HepG2 (cell line): ENCODE measurements around the gene GLOD5. TPM values are rescaled to one million over a fixed set of nuclear protein-coding genes. Genes with fewer than 3 reads are reported as not detected.

Experiments used
- ATAC-seq: fragments of 200-7000 bp; cut with Tn5 transposase; 3 replicates; pipeline ENCODE4 v1.9.1; 2020; ENCODE audit warnings: mild to moderate bottlenecking, moderate library complexity
- BruUV-seq: library from RNA; stranded (reverse); fragments of 400-500 nt; replicated peaks from 2 replicates; lab custom pipeline; 2021; lab: Mats Ljungman, UMichigan
- CTCF ChIA-PET: fragments of 300-600 bp; formaldehyde crosslinking; extraction: SDS; loops from one replicate; lab custom pipeline; 2021; ENCODE audit warnings: low total read pairs, inconsistent platforms, low intra/inter-chr PET ratio; lab: Yijun Ruan, JAX
- POLR2A ChIA-PET: fragments of 350-600 bp; sonication (Branson Sonifier 250); formaldehyde crosslinking; loops from one replicate; lab custom pipeline; 2020; ENCODE audit warnings: antibody characterized with exemption, inconsistent platforms; lab: Yijun Ruan, JAX
- DNase-seq: peaks from one replicate; pipeline ENCODE4 v3.0.0-alpha.2; 2015; ENCODE audit warnings: low spot score
- FAIRE-seq: peaks from 3 replicates; lab custom pipeline; 2011; peaks lifted over from hg19 to GRCh38; lab: Jason Lieb, UNC
- H2AFZ ChIP-seq: one replicate; pipeline ENCODE4 v1.6.1; 2011; ENCODE audit warnings: low read length, inconsistent platforms
- H3K27ac ChIP-seq: fragments of 300-600 bp; 3 replicates; pipeline ENCODE4 v1.8.0; 2011; ENCODE audit warnings: mixed run types, mild to moderate bottlenecking, mixed read lengths, low read length, inconsistent platforms; ENCODE audit not compliant: insufficient read depth; ENCODE audit errors: extremely low read length
- H3K27me3 ChIP-seq, 2 experiments: fragments of 200-600 bp in 1 of 2; 2 replicates in 1 of 2; 3 replicates in 1 of 2; pipeline versions ENCODE4 v1.6.0 to v1.8.0; 2011; ENCODE audit warnings: low read length in 2 of 2, mild to moderate bottlenecking in 2 of 2, moderate library complexity in 2 of 2, inconsistent platforms in 1 of 2; ENCODE audit not compliant: insufficient read depth in 2 of 2, control insufficient read depth in 1 of 2
- H3K36me3 ChIP-seq, 2 experiments: fragments of 200-600 bp in 1 of 2; replicated peaks in 1 of 2; 2 replicates in 1 of 2; 3 replicates in 1 of 2; pipeline versions ENCODE4 v1.5.1 to v1.8.0; 2011; ENCODE audit warnings: low read length in 2 of 2, inconsistent platforms in 1 of 2; ENCODE audit not compliant: insufficient read depth in 2 of 2, control insufficient read depth in 1 of 2
- H3K4me1 ChIP-seq: 2 replicates; pipeline ENCODE4 v1.5.1; 2012; ENCODE audit warnings: low read length, inconsistent platforms; ENCODE audit not compliant: insufficient read depth
- H3K4me2 ChIP-seq: 2 replicates; pipeline ENCODE4 v1.6.0; 2011; ENCODE audit warnings: low read depth, low read length, inconsistent platforms
- H3K4me3 ChIP-seq, 3 experiments: fragments of 200-600 bp in 1 of 3; sonication (generic), shearing (Covaris generic) in 1 of 3; replicated peaks in 1 of 3; 2 replicates each; pipeline ENCODE4 v1.5.1; 2011 to 2016; ENCODE audit warnings: low read length in 3 of 3, inconsistent platforms in 2 of 3, low read depth in 2 of 3, mild to moderate bottlenecking in 2 of 3, control low read depth in 1 of 3, mixed read lengths in 1 of 3; ENCODE audit not compliant: insufficient read depth in 1 of 3
- H3K79me2 ChIP-seq: one replicate; pipeline ENCODE4 v1.6.1; 2011; ENCODE audit warnings: low read length, inconsistent platforms; ENCODE audit not compliant: insufficient read depth
- H3K9ac ChIP-seq: 2 replicates; pipeline ENCODE4 v1.6.0; 2011; ENCODE audit warnings: mild to moderate bottlenecking, low read depth, low read length, inconsistent platforms; ENCODE audit not compliant: insufficient read depth
- H3K9me3 ChIP-seq: 2 replicates; pipeline ENCODE4 v1.5.1; 2012; ENCODE audit warnings: mild to moderate bottlenecking, low read length
- H4K20me1 ChIP-seq: 2 replicates; pipeline ENCODE4 v1.6.0; 2011; ENCODE audit warnings: inconsistent platforms, mild to moderate bottlenecking, low read length, moderate library complexity; ENCODE audit not compliant: insufficient read depth
- ATAD3A ChIP-seq: sonication (generic); formaldehyde crosslinking; IDR thresholded peaks from 2 replicates; pipeline ENCODE4 v1.4.0; 2020; ENCODE audit warnings: missing genetic modification reagents
- ATF1 ChIP-seq: IDR thresholded peaks from 2 replicates; pipeline ENCODE4 v1.6.1; 2016; ENCODE audit warnings: mild to moderate bottlenecking, control low read depth
- BHLHE40 ChIP-seq: IDR thresholded peaks from 2 replicates; pipeline ENCODE4 v1.6.1; 2011; ENCODE audit warnings: low read length, improper control_type of control experiment
- DR1 ChIP-seq: sonication (generic); formaldehyde crosslinking; IDR thresholded peaks from 2 replicates; pipeline ENCODE4 v1.8.0; 2021; ENCODE audit warnings: mild to moderate bottlenecking, missing genetic modification reagents, inconsistent platforms
- EP300 ChIP-seq, 3 experiments: sonication (generic) in 1 of 3; formaldehyde crosslinking in 1 of 3; IDR thresholded peaks; 2 replicates each; pipeline versions ENCODE4 v1.5.1 to v1.6.1; 2011 to 2020; ENCODE audit warnings: low read depth in 2 of 3, low read length in 2 of 3, borderline replicate concordance in 1 of 3, improper control_type of control experiment in 1 of 3, mild to moderate bottlenecking in 1 of 3, missing genetic modification reagents in 1 of 3, moderate library complexity in 1 of 3
- GZF1 ChIP-seq: sonication (generic); formaldehyde crosslinking; IDR thresholded peaks from 2 replicates; pipeline ENCODE4 v1.5.1; 2020; ENCODE audit warnings: mild to moderate bottlenecking, missing genetic modification reagents
- IRF2 ChIP-seq: IDR thresholded peaks from 2 replicates; pipeline ENCODE4 v1.6.1; 2018; ENCODE audit warnings: missing genetic modification reagents, missing compliant biosample characterization
- MAFK ChIP-seq, 2 experiments: IDR thresholded peaks in 1 of 2; conservative IDR thresholded peaks in 1 of 2; 2 replicates each; pipeline ENCODE4 v1.6.1; 2011; ENCODE audit warnings: improper control_type of control experiment in 2 of 2, low read length in 2 of 2
- NFE2L1 ChIP-seq: sonication (generic); formaldehyde crosslinking; IDR thresholded peaks from 2 replicates; pipeline ENCODE4 v1.4.0; 2020; ENCODE audit warnings: missing genetic modification reagents, mild to moderate bottlenecking, borderline replicate concordance
- NFKB2 ChIP-seq: sonication (generic); formaldehyde crosslinking; IDR thresholded peaks from 2 replicates; pipeline ENCODE4 v1.4.0; 2020; ENCODE audit warnings: missing genetic modification reagents, borderline replicate concordance
- TOPORS ChIP-seq: sonication (generic); formaldehyde crosslinking; IDR thresholded peaks from 2 replicates; pipeline ENCODE4 v1.8.0; 2023; ENCODE audit warnings: mild to moderate bottlenecking, missing genetic modification reagents
- ZBTB42 ChIP-seq: sonication (generic); formaldehyde crosslinking; IDR thresholded peaks from 2 replicates; pipeline ENCODE4 v1.5.0; 2020; ENCODE audit warnings: mild to moderate bottlenecking, missing genetic modification reagents
- ZNF263 ChIP-seq: sonication (generic); formaldehyde crosslinking; IDR thresholded peaks from 2 replicates; pipeline ENCODE4 v1.4.0; 2020; ENCODE audit warnings: missing genetic modification reagents
- ZNF350 ChIP-seq: sonication (generic); formaldehyde crosslinking; IDR thresholded peaks from 2 replicates; pipeline ENCODE4 v1.4.0; 2020; ENCODE audit warnings: mild to moderate bottlenecking, low read depth, missing genetic modification reagents, borderline replicate concordance
- ZNF549 ChIP-seq: sonication (generic); formaldehyde crosslinking; IDR thresholded peaks from 2 replicates; pipeline ENCODE4 v1.5.0; 2020; ENCODE audit warnings: missing genetic modification reagents
- ZNF614 ChIP-seq: IDR thresholded peaks from 2 replicates; pipeline ENCODE4 v1.6.1; 2018; ENCODE audit warnings: missing biosample characterization, missing genetic modification reagents, inconsistent platforms, borderline replicate concordance
- WGBS: methylation state at CpG from one replicate; pipeline ENCODE4 v1.1.6; 2017; ENCODE audit warnings: low lambda C conversion rate; 5-methylcytosine and 5-hydroxymethylcytosine counted together
- in situ Hi-C: cut with HindIII; loops from 2 replicates; pipeline ENCODE4 v1.10.0; 2017; ENCODE audit warnings: low pct_unique_long_range_greater_than_20kb; ENCODE audit not compliant: extremely low pct_ligation_motif_present
- intact Hi-C: fragments of 100-400 bp; cut with micrococcal nuclease; formaldehyde crosslinking; loops from one replicate; pipeline ENCODE4 v1.10.0; 2022; ENCODE audit not compliant: unreplicated experiment
- polyA plus RNA-seq, 8 experiments: library from polyadenylated mRNA; depleted of rRNA in 3 of 8; stranded (reverse) in 7 of 8; unstranded in 1 of 8; fragments of >200 nt; fragmentation: Illumina TruSeq in 4 of 8; extraction: Trizol in 4 of 8; gene quantifications; 2 replicates each; pipeline versions ENCODE4 v1.2.1 to v1.2.3, GENCODE V29; 2011 to 2016; ENCODE audit warnings: low read depth in 4 of 8, missing spikeins in 1 of 8, mixed read lengths in 1 of 8; ENCODE audit not compliant: insufficient read depth in 1 of 8
- total RNA-seq, 5 experiments: library from RNA; depleted of rRNA; stranded (reverse); fragments of >200 nt; fragmentation: Illumina TruSeq; extraction: Trizol; gene quantifications; 2 replicates each; pipeline ENCODE4 v1.2.3, GENCODE V29; 2016; ENCODE audit warnings: low read depth in 1 of 5
- TF ChIP-seq, protein P1 (sequence below): sonication (generic); formaldehyde crosslinking; conservative IDR thresholded peaks from 2 replicates; pipeline ENCODE4 v1.4.0; 2020; ENCODE audit warnings: missing genetic modification reagents

GLOD5 gene
- total and polyA plus RNA-seq, 2 of the 13 experiments (the other 11 are each of a cell fraction or from before 2014, with no cell fraction given), result 0.93 to 1.3 TPM

DNA sequence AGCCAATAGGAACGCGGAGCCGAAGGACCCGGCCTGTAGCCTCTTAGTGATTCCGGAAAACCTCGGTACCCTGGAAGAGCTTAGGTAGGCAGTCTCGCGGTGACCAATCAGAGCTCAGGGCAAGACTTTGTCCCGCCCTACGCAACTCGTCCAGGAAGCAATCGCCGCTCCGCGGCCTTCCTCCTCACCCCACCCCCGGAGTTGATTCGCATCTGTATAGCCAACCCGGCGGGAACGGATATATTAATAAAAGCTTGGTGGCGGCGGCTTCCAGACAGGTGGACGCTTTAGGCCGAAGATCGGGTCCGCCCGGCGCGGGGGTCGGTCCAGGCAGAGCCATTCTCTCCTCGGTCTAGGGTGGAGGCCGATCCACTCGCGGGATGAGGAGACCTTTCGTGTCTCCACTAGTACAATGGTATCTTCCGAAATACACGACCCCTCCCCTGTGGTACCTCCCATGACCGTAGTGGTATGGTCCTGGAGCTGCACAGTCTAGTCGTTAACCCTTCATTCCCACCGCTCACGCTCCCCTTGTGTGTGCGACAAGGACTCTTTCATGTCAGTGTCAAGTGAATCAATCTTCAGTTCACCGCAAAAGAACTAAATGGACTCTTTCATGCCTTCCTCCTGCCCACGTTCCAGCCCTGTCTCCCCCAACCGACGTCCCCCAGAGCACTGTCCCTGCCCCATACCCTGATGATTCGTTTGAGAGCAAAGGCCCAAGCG lies 24.2 kb upstream of the GLOD5 start:
- peak; percentile 98 for ATAC-seq
- Histone ChIP-seq H4K20me1 (no peaks in the 10 kb centered on the region), H3K27me3 (no peaks in the 10 kb centered on the region), H3K27ac (peak overlapping the region; percentile 85), H3K4me2 (peak overlapping the region; percentile 96), H2AFZ (no peak overlapping the region), H3K4me3 (peak overlapping the region; percentile 41 to 72 (median 61); a peak in 5 of 6 replicates), H3K79me2 (no peaks in the 10 kb centered on the region), H3K4me1 (peaks cover 28% of the 10 kb centered on the region), H3K9me3 (no peaks in the 10 kb centered on the region), H3K36me3 (no peaks in the 10 kb centered on the region), H3K9ac (peak overlapping the region; percentile 75)
- in situ Hi-C loops (no loop called here), intact Hi-C loops (loop anchor here (1.0 to 5.0 kb wide), 2 partner anchors 24 to 450 kb away; partner anchors contain the start of gene PRICKLE3)
- FAIRE-seq, result peak; percentile 95
- WGBS, result 0% methylated on average over 2 of the region's 48 CpGs
- DNase-seq, result peak; percentile 95
- CTCF ChIA-PET, result no interaction called here
- POLR2A ChIA-PET, result interaction anchor here (0.6 to 3.1 kb wide), 23 partner anchors 10 to 364 kb away, joined by 3 to 42 read pairs (median 5); partner anchors contain the start of genes GLOD5, HDAC6, OTUD5 and RBM3
- BruUV-seq, result TSS peak; percentile 93
- no peak for TF ChIP-seq NFKB2 (CRISPR knock-in tag)
- peak; percentile 85 for TF ChIP-seq BHLHE40
- no peak for TF ChIP-seq NFE2L1 (CRISPR knock-in tag)
- no peak for TF ChIP-seq ZNF350 (CRISPR knock-in tag)
- no peak for TF ChIP-seq ZBTB42 (CRISPR knock-in tag)
- no peak for TF ChIP-seq DR1 (CRISPR knock-in tag)
- TF ChIP-seq TOPORS (CRISPR knock-in tag), result 0 out of 2 replicates have a peak, but pooled peaks have one; percentile 25
- TF ChIP-seq ZNF614 (CRISPR knock-in tag), result no peak
- TF ChIP-seq, protein P1, sequence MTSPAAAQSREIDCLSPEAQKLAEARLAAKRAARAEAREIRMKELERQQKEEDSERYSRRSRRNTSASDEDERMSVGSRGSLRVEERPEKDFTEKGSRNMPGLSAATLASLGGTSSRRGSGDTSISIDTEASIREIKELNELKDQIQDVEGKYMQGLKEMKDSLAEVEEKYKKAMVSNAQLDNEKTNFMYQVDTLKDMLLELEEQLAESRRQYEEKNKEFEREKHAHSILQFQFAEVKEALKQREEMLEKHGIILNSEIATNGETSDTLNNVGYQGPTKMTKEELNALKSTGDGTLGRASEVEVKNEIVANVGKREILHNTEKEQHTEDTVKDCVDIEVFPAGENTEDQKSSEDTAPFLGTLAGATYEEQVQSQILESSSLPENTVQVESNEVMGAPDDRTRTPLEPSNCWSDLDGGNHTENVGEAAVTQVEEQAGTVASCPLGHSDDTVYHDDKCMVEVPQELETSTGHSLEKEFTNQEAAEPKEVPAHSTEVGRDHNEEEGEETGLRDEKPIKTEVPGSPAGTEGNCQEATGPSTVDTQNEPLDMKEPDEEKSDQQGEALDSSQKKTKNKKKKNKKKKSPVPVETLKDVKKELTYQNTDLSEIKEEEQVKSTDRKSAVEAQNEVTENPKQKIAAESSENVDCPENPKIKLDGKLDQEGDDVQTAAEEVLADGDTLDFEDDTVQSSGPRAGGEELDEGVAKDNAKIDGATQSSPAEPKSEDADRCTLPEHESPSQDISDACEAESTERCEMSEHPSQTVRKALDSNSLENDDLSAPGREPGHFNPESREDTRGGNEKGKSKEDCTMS (CRISPR knock-in tag), result no peak
- no peak for TF ChIP-seq ZNF549 (CRISPR knock-in tag)
- TF ChIP-seq GZF1 (CRISPR knock-in tag), result no peak
- TF ChIP-seq EP300 (IDR thresholded peaks at IDR 0.05; ENCODE audit: low read depth in 2 of 2, low read length in 2 of 2), result no peak
- TF ChIP-seq EP300 (CRISPR knock-in tag; IDR thresholded peaks at IDR 0.05; ENCODE audit: borderline replicate concordance), result no peak
- no peak for TF ChIP-seq ZNF263 (CRISPR knock-in tag)
- no peak for TF ChIP-seq ATAD3A (CRISPR knock-in tag)
- no peak; the same call in 1 of the 2 replicates for TF ChIP-seq IRF2 (CRISPR knock-in tag)
- TF ChIP-seq MAFK (conservative IDR thresholded peaks at IDR 0.05 in 1 of 2, IDR thresholded peaks at IDR 0.05 in 1 of 2; ENCODE audit: low read length in 2 of 2), result peak; percentile 51
- TF ChIP-seq ATF1 (CRISPR knock-in tag), result no peak
